ENCODE results near the gene ZNF343.
"Not testable (repeated sequence)": the region's sequence is repeated elsewhere in the genome, so short reads cannot be mapped to it uniquely, and the experiment has no call there.

The ZNF343 gene

GRCh38 chr20:2521369-2522305 lies 12.9 kb upstream of the ZNF343 start:
- peak; percentile 28 for DNase-seq (ENCODE audit: low read depth)

- DNase-seq (ENCODE audit: low read depth): no peak
Observed at GRCh38 chr20:2520617-2521016, 11.9 kb upstream of the ZNF343 start.

- DNase-seq (ENCODE audit: low read depth): no peak
Observed at GRCh38 chr20:2519115-2519809, 10.5 kb upstream of the ZNF343 start.

GRCh38 chr20:2518558-2518957 lies 9.8 kb upstream of the ZNF343 start:
- no peak for DNase-seq (ENCODE audit: low read depth)

GRCh38 chr20:2518096-2518495 lies 9.4 kb upstream of the ZNF343 start:
- no peak for DNase-seq (ENCODE audit: low read depth)

GRCh38 chr20:2516399-2516798 lies 7.7 kb upstream of the ZNF343 start:
- no peak for DNase-seq (ENCODE audit: low read depth)

- no peak for DNase-seq (ENCODE audit: low read depth)
Observed at GRCh38 chr20:2515203-2515602, 6.5 kb upstream of the ZNF343 start.

- DNase-seq (ENCODE audit: low read depth): no peak
Observed at GRCh38 chr20:2509794-2510193, 1.1 kb upstream of the ZNF343 start.

GRCh38 chr20:2509468-2509781 lies 710 bp upstream of the ZNF343 start:
- DNase-seq (ENCODE audit: low read depth): no peak

GRCh38 chr20:2507875-2508630 lies 662 bp downstream of the ZNF343 start:
- no peak for DNase-seq (ENCODE audit: low read depth)

- DNase-seq (ENCODE audit: low read depth): no peak
Observed at GRCh38 chr20:2507464-2507863, 1.3 kb downstream of the ZNF343 start.

- not testable (repeated sequence) for DNase-seq (ENCODE audit: low read depth)
Observed at GRCh38 chr20:2506426-2506825, 2.3 kb downstream of the ZNF343 start.

GRCh38 chr20:2504803-2505202 lies 3.9 kb downstream of the ZNF343 start:
- not testable (repeated sequence) for DNase-seq (ENCODE audit: low read depth)

- DNase-seq (ENCODE audit: low read depth): not testable (repeated sequence)
Observed at GRCh38 chr20:2502808-2503384, 5.8 kb downstream of the ZNF343 start.

- no peak for DNase-seq (ENCODE audit: low read depth)
Observed at GRCh38 chr20:2485661-2486060, 23.1 kb downstream of the ZNF343 start.

- DNase-seq (ENCODE audit: low read depth): no peak
Observed at GRCh38 chr20:2485080-2485479, 23.6 kb downstream of the ZNF343 start.

GRCh38 chr20:2483504-2483903 lies 25.2 kb downstream of the ZNF343 start:
- no peak for DNase-seq (ENCODE audit: low read depth)

GRCh38 chr20:2480381-2480780 lies 28.3 kb downstream of the ZNF343 start:
- no peak for DNase-seq (ENCODE audit: low read depth)

- DNase-seq (ENCODE audit: low read depth): no peak
Observed at GRCh38 chr20:2476742-2477615, 31.7 kb downstream of the ZNF343 start.

- DNase-seq (ENCODE audit: low read depth): no peak
Observed at GRCh38 chr20:2475850-2476741, 32.6 kb downstream of the ZNF343 start.

Measured in activated T-helper 9 cell treated with anti-CD3 and anti-CD28 coated beads, Interleukin-2, amount 50 U/mL, for 16 hours (primary cell).